NCI-H2227 (cell line): Measurements from ENCODE around the gene PRAMEF5.
"Not testable (repeated sequence)": the region's sequence is repeated elsewhere in the genome, so short reads cannot be mapped to it uniquely, and the experiment has no call there.

Experiments
- DNase-seq: peaks from one replicate; lab custom pipeline; 2025; ENCODE audit not compliant: unreplicated experiment; lab: John Stamatoyannopoulos, UW

The PRAMEF5 gene

DNA sequence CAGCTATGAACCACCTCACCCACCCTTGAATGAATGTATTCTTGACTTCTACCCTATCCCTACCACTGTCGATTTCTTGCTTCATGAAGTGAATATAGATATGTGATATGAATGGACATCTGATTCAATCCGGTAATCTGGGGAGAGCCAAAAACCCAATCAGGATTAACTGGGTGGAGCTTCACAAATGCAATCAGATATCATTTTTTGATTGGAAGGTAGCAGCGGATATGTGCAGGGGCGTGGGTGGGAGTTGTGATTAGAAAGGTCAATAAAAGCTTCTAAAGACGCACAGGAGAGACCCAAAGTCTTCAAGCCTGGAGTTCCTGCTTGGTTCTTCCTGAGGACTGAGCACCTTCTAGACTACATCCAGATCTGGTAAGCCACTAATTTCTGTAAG lies at the start of gene PRAMEF5:
Gene PRAMEF5 (plus strand): TSS at position 301 of the 400 bp plus-strand sequence. CDS start 5,071 bp downstream, outside the sequence.
- not testable (repeated sequence) for DNase-seq

DNA sequence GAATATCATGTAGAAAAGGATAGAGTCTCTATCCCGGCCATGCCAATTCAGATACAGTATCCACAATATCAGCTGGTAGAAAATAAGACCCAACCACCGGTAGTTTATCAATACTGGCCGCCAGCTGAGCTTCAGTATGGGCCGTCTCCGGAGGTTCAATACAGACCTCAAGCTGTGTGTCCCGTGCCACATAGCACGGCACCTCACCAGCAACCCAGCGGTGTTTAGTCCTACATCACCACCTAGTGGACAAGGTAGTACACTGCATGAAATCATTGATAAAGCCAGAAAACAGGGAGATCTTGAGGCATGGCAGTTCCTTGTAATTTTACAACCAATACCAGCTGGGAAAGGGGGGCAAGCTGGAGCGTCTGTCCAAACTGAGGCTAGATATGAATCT lies 45.3 kb upstream of the PRAMEF5 start:
- not testable (repeated sequence) for DNase-seq

DNA sequence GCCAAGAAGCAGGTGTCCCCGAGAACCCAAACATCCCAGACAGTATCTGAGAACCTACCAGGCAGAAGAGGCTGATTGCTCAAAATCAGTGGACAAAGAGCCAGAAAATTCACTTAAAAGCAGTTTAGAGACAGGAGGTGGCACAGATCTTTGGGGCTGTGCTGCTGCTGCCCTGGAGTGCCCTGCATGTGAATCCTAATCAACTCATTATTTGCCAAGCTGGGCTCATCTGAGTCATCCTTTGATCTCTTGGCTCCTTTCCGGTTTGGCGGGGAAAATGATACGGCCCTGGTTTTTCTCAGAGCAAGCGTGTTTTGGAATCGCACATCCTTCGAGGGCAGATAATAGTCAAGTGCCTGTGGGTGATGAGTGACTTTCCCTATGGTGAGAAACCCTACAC lies 37.4 kb upstream of the PRAMEF5 start:
- not testable (repeated sequence) for DNase-seq

DNA sequence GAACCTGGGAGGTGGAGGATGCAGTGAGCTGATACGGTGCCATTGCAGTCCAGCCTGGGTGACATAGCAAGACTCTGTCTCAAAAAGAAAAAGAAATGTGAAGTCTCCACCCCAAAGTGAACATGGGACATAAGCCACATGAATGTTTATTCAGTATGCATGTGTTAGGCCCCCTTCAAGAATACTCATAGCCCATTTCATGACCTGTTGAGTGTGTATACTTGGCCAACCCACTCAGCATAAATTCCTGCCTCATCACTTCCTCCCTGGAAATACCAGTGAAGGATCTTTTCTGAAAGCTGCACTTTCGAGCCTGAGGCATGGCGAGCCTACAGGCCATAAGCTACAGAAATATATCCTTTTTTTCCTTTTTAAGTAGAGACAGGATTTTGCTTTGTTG lies 34.8 kb upstream of the PRAMEF5 start:
- not testable (repeated sequence) for DNase-seq

DNA sequence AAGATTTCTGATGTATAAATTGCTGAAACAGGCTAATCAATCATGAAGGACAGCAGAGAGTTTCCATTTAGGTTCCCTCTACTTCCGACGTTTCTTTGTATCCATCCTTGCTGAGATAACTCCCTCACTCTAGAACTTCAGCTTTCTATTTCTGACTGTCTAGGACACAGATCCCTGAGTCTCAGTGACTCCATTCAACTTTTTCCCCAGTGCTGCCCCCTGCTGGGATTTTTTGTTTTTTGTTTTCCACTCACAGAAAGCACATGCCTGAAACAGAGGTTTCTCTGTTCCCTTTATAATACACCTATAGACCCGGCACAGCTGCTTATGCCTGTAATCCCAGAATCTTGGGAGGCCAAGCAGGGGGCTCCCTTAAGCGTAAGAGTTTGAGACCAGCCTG lies 31.2 kb upstream of the PRAMEF5 start:
- not testable (repeated sequence) for DNase-seq

DNA sequence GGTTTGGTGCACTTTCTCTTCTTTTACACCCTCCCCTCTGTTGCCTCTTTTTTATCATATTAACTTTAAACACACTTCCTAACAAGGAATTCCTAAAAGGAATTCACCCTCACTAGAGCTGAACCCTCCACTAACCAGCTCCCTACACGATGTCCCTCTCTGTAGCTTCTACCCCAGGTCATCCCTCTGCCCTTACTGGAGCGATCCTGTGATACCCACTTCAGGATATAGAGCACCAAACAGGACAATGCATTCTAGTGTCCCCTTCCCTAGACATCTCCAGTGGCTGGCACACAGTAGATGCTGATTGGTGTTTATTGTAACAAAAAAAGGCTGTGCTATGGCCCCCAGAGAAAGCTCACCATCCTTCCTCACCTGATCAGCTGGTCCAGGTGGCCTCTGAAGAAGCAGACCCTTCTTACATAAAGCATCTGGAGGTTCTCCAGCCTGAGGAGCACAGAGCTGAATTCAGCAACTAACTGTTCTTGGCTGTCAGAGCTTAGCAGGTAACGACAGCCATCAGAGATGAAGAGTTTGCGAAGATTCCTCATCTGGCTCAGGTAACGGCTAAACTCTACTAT lies 29.4 kb upstream of the PRAMEF5 start:
- DNase-seq, result no peak

DNA sequence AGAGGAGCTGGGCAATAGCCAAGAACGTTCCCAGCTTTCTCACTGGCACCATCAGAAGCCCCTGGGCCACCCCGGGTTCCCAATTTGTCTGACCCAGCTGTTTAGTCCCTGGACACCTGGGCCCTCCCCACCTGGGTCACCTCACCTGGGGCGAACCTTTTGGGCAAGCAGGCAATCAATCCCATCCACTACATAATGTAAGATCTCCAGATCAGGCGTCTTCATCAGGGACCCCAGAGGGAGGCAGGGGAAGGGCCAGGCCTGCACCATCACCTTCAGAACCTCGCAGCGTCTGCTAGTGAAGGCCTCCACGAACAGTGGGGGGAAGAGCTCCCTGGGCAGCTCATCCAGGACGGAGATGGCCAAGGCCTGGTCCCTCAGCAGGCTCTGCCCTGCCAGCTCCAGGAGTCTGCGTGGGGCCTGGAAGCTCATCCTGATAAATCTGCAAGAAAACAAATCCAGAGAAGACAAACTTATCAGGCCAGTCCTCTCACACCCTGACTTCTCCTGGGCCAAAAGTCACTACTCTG lies 28.3 kb upstream of the PRAMEF5 start, which contains the start of gene PRAMEF18:
Gene PRAMEF18 (minus strand): TSS at position 480 of the 530 bp plus-strand sequence. CDS start 48 bp downstream, at position 432.
- DNase-seq, result not testable (repeated sequence)

DNA sequence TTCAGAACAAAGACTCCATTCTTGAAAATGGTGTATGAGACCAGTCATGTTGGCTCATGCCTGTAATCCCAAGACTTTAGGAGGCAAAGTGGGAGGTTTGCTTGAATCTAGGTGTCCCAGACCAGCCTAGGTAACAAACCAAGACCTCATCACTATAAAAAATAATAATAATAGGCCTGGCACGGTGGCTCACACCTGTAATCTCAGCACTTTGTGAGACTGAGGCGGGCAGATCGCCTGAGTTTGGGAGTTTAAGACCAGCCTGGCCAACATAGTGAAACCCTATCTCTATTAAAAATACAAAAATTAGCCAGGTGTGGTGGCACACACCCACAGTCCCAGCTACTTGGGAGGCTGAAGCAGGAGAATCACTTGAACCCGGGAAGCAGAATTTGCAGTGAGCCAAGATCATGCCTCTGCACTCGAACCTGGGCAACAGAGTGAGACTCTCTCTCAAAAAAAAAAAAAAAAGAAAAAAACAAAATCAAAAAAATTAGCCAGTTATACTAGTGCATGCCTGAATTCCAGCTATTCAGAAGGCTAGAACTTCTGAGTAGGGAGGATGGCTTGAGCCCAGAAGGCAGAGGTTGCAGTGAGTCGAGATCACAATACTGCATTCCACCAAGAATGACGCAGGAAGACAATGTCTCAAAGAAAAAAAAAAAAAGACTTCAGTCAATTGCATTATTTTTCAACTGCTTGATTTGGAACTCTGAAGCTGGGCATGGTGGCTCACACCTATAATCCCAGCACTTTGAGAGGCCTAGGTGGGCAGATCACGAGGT lies 26.5 kb upstream of the PRAMEF5 start:
- not testable (repeated sequence) for DNase-seq

DNA sequence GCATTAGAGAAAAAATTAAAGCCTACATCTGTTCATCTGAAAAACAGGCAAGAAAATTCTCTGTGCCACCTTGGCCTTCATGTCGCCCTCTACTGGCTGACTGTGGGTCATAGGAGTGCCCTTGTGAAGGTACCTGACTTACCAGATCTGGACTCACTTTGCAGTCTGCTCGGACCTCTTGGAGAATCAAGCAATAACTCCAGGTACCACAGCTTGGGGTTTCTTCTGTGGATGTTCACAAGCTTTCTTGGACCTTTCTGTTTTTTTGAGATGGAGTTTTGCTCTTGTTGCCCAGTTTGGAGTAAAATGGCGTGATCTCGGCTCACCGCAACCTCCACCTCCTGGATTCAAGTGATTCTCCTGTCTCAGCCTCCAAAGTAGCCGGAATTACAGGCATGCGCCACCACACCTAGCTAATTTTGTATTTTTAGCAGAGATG lies 25.6 kb upstream of the PRAMEF5 start:
- DNase-seq, result no peak

DNA sequence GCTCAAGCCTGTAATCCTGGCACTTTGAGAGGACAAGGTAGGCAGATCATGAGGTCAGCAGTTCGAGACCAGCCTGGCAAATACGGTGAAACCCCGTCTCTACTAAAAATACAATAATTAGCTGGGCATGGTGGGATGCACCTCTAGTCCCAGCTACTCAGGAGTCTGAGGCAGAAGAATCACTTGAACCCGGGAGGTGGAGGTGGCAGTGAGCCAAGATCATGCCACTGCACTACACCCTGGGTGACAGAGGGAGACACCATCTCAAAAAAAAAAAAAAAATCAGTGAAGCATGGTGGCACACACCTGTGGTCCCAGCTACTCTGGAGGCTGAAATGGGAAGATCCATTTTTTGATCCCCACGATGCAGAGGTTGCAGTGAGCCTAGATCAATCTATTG lies 23.9 kb upstream of the PRAMEF5 start:
- DNase-seq, result not testable (repeated sequence)

DNA sequence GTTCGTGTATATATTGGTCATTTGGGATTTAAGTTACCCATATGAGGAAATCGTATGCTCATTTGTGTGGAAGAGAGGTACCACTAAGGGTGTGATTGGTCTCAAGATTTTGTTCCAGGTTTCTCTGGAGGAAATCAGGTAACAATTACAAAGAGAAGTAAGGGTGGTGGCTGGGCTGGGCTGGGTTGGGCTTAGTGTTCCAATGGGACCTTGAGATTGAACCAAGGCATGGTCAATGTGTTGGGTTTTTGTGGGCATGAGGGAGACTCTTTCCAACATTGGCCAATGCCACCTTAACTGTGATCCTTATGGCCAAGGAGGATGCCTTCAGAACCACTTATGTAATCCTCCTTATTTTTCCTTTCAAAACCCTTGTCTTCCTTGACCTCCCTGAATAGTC lies 23.4 kb upstream of the PRAMEF5 start:
- not testable (repeated sequence) for DNase-seq

DNA sequence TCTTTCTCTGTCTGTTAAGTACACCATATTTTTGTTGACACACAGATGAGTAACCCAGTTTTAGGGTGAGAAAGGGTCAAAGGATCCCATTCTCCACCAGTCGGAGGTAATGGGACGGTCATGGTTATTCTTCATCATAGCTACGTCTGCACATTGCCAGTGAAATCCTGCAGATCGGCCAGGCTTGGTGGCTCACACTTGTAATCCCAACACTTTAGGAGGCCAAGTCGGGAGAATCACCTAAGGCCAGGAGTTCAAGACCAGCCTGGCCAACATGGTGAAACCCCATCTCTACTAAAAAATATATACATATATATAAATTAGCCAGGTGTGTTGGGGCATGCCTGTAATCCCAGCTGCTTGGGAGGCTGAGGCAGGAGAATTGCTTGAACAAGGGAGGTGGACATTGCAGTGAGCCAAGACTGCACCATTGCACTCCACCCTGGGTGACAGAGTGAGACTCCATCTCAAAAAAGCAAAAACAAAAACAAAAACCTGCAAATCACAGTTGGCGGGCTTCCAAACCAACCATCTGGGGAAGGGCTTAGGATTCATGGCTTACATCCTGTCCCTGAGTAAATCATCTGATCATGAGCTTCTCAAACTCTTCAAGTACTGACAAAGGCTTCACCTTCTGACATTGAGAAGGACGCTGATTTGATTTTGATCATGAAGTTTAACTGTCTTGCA lies 22.8 kb upstream of the PRAMEF5 start:
- DNase-seq, result not testable (repeated sequence)

DNA sequence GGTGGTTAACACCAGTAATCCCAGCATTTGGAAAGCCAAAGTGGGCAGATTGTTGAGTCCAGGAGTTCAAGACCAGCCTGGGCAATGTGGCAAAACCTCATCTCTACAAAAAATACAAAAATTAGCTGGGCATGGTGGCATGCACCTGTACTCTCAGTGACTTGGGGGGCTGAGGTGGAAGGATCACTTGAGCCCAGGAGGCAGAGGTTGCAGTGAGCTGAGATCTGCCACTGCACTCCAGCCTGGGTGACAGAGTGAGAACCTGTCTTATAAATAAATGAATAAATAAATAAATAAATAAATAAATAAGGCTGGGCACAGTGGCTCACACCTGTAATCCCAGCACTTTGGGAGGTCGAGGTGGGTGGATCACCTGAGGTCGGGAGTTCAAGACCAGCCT lies 21.9 kb upstream of the PRAMEF5 start:
- not testable (repeated sequence) for DNase-seq

DNA sequence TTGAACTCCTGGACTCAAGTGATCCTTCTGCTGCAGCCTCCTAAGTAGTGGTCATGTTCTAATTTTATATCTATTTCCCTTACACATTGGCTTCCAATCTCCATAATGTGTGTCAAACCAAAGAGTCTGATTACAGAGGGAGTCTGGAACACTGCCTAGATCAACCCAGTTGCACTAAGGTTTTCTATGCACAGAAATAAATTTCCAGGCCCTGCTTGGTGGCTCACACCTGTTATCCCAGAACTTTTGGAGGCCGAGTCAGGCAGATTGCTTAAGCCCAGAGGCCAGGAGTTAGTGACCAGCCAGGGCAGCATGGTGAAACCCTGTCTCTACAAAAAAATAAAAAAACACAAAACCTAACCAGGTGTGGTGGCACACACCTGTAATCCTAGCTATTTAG lies 19.9 kb upstream of the PRAMEF5 start:
- DNase-seq, result not testable (repeated sequence)

DNA sequence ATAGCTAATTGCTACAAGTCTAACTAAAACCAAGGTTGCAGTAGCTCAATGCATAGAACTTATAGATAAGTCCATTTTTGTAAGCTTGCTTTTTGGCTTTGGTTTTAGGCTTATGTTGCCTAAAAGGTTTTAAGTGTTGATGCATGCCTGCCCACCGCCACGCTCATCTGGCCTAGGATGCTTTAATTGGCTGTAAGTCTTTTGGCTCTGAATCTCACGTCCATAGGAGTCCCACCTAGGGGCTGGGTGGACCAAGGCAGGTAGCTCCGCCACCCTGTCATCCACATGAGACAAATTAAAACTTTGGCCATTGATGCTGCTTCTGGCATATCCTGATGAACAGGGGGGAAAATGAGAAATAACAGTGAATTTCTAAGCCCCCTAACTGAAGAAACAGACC lies 16.4 kb upstream of the PRAMEF5 start:
- not testable (repeated sequence) for DNase-seq

DNA sequence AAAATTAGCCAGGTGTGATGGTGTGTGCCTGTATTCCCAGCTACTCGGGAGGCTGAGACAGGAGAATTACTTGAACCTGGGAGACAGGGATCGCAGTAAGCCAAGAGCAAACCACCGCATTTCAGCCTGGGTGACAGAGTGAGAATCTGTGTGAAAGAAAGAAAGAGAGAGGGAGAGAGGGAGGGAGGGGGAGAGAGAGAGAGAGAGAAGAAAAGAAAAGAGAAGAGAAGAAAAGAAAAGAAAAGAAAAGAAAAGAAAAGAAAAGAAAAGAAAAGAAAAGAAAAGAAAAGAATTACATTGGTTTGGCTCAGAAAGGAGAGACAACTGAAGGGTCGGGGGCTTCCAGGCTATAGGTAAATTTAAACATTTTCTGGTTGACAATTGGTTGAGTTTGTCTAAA lies 14.4 kb upstream of the PRAMEF5 start:
- DNase-seq, result not testable (repeated sequence)

DNA sequence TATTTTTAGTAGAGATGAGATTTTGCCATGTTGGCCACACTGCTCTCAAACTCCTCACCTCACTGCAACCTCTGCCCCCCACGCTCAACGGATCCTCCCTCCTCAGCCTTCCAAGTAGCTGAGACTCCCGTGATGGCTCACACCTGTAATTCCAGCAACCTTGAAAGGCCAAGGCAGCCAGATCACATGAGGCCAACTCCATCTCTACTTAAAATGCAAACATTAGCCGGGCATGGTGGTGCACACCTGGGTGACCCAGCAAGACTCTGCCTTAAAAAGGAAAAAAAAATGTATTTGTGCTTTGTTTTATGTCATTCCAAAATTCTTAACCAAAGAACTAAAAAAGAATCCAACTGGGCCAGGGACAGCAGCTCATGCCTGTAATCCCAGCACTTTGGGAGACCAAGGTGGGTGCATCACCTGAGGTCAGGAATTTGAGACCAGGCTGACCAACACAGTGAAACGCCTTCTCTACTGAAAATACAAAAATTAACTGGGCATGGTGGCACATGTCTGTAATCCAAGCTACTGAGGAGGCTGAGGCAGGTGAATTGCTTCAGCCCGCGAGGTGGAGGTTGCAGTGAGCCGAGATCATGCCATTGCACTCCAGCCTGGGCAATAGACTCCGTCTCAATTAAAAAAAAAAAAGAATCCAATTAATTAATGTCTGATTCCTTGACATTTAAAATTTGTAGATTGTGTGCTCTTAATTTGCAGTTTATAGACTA lies 10.3 kb upstream of the PRAMEF5 start:
- DNase-seq, result not testable (repeated sequence)

DNA sequence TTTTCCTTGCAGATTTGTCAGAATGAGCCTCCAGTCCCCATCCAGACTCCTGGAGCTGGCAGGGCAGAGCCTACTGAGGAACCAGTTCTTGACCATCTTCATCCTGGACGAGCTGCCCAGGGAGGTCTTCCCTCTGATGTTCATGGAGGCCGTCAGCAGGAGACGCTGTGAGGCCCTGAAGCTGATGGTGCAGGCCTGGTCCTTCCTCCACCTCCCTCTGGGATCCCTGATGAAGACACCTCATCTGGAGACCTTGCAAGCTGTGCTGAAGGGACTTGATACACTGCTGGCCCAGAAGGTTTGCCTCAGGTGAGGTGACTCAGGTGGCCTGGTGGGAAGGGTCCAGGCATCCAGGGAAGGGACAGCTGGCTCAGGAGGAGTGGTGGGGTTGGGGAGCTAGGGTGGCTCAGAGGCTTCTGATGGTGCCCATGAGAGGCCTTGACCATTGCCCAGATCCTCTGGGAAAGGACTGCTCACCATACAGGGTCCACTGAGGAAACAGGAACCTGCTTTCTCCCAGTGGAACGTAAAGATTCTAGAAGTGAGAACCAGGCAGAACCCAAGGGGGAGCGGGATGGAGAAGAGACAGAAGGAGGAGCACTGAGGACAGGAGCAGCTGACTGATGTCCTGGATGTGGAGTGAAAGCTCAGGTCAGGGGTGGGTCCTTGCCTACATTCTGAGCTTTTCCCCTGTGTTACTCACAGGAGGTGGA lies 8.0 kb upstream of the PRAMEF5 start:
- not testable (repeated sequence) for DNase-seq

DNA sequence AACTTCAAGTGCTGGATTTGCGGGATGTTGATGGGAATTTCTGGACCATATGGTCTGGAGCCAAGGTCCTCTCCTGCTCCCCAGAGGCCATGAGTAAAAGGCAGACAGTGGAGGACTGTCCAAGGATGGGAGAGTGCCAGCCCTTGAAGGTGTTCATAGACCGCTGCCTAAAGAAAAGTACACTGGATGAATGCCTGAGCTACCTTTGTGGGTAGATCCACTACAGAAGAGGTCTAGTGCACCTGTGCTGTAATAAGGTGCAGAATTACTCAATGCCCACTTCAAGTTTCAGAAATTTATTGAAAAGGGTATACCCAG lies 7.5 kb upstream of the PRAMEF5 start:
- DNase-seq, result not testable (repeated sequence)

DNA sequence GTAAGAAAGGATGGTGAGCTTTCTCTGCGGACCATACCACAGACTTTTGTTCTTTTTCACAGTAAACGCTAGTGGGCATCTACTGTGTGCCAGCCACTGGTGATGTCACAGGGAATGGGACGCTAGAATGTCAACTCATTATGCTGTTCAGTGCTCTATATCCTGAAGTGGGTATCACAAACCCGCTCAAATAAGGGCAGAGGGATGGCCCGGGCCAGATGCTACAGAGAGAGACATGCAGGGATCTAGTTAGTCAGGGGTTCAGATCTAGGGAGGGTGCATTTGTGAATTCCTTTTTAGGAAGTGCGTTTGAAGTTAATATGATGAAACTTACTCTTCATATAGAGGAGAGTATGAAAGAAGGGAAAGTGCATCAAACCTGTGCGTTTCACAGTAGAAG lies 6.9 kb upstream of the PRAMEF5 start:
- DNase-seq, result not testable (repeated sequence)
